Colonic mucosa (tissue), 4 donors: Measurements from ENCODE around the gene TNFSF12. TPM values are rescaled to one million over a fixed set of nuclear protein-coding genes. Genes with fewer than 3 reads are reported as not detected.

Experiments used
- DNase-seq: peaks from one replicate; pipeline ENCODE4 v3.0.0-alpha.2; 2020
- H3K27ac ChIP-seq: fragments of 200-600 bp; one replicate; pipeline ENCODE4 v1.8.0; 2021
- H3K27me3 ChIP-seq: fragments of 200-600 bp; one replicate; pipeline ENCODE4 v1.8.0; 2021
- H3K36me3 ChIP-seq: fragments of 200-600 bp; one replicate; pipeline ENCODE4 v1.8.0; 2021
- H3K4me1 ChIP-seq: fragments of 200-600 bp; one replicate; pipeline ENCODE4 v1.8.0; 2021; ENCODE audit warnings: mild to moderate bottlenecking
- H3K4me3 ChIP-seq: fragments of 200-600 bp; one replicate; pipeline ENCODE4 v1.8.0; 2021
- H3K9ac ChIP-seq, 2 donors: one replicate each; pipeline ENCODE4 v1.7.0; 2013; ENCODE audit warnings: control low read depth in 2 of 2, low read depth in 2 of 2, low read length in 2 of 2
- H3K9me3 ChIP-seq: fragments of 200-600 bp; one replicate; pipeline ENCODE4 v1.8.0; 2021
- CTCF ChIP-seq: fragments of 200-600 bp; IDR thresholded peaks from one replicate; pipeline ENCODE4 v1.8.0; 2022; ENCODE audit warnings: antibody characterized with exemption, mild to moderate bottlenecking
- intact Hi-C: fragments of 100-400 bp; cut with DNase I; formaldehyde crosslinking; loops from one replicate; pipeline ENCODE4 v1.14.1; 2022
- total RNA-seq, 2 donors: library from RNA; stranded (reverse); fragmentation: NEBNext Ultra II Directional in 1 of 2; extraction: Animal tissue kit (Norgen Biotek cat#: 25700) in 1 of 2; gene quantifications; one replicate each; pipeline ENCODE4 v1.2.1, GENCODE V29; 2021
- donor health status: healthy.
- donor health status: DM: no; HTN: no; CAD: no.
- donor health status: DM: no; HTN: no; CAD: no.

TNFSF12 gene
- total RNA-seq, 2 donors from 2014 or later: 11.4 to 18.3 TPM

GRCh38 chr17:7544911-7545310 lies 3.9 kb upstream of the TNFSF12 start:
- Histone ChIP-seq H3K27me3 (no peaks in the 10 kb centered on the region), H3K9me3 (no peaks in the 10 kb centered on the region), H3K27ac (no peak overlapping the region), H3K4me3 (no peak overlapping the region), H3K4me1 (peaks cover 5% of the 10 kb centered on the region), H3K36me3 (no peaks in the 10 kb centered on the region), H3K9ac (no peak overlapping the region)
- DNase-seq: no peak
- no peak for TF ChIP-seq CTCF
- intact Hi-C loops: no loop called here

- Histone ChIP-seq H3K9ac (peak overlapping the region; percentile 85 to 88), H3K4me3 (peak overlapping the region; percentile 69), H3K27ac (peak overlapping the region; percentile 80), H3K27me3 (no peaks in the 10 kb centered on the region), H3K4me1 (peaks cover 5% of the 10 kb centered on the region), H3K9me3 (no peaks in the 10 kb centered on the region), H3K36me3 (no peaks in the 10 kb centered on the region)
- peak; percentile 57 for DNase-seq
- intact Hi-C loops: no loop called here
- no peak for TF ChIP-seq CTCF
These were observed 670 bp downstream of the TNFSF12 start for GRCh38 chr17:7549401-7550055.

DNA sequence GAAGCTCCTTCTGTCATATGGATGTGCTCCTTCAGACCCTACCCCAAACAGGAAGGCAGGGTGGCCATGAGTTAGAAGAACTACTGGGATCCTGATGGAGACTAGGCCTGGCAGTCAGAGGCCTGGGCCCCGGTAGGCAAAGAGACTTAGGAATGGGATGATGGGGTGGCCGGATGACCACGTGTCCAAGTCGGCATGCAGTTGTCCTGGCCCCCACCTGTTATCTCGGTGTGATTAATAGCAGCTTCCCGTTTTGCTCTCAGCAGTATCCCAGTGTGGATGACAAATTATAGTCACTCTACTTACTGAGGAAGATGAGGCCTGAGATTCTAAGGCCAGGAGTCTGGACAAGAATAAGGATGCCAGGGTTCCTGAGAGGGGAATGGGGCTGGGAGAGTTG lies 1.5 kb downstream of the TNFSF12 start:
- no peak overlapping the region for H3K4me3 ChIP-seq
- TF ChIP-seq CTCF: no peak
- no peak for DNase-seq
- H3K27me3 ChIP-seq: no peaks in the 10 kb centered on the region
- H3K36me3 ChIP-seq: no peaks in the 10 kb centered on the region
- H3K9ac ChIP-seq: no peak overlapping the region
- intact Hi-C loops: no loop called here
- H3K27ac ChIP-seq: no peak overlapping the region
- peaks cover 5% of the 10 kb centered on the region for H3K4me1 ChIP-seq
- no peaks in the 10 kb centered on the region for H3K9me3 ChIP-seq

- peaks cover 5% of the 10 kb centered on the region for H3K4me1 ChIP-seq
- H3K4me3 ChIP-seq: no peak overlapping the region
- intact Hi-C loops: no loop called here
These were observed 2.5 kb downstream of the TNFSF12 start for GRCh38 chr17:7551396-7551795.

DNA sequence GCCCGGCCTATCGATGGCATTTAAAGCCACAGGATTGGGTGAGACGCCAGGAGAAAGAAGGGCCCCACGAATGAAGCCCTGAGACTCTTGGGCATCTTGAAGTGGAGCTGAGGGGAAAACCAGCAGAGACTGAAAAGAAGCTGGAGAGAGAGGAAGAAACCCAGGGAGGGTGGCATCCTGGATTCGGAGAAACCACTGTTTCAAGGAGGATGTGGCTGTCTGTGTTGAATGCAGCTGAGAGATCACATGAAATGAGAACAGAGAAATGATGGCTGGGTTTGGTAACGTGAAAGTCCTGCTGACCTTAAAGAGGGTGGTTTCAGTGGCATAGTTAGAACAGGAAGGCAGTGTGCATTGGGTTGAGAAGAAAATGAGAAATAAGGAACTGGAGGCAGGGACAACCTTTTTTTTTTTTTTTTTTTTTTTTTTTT lies 3.8 kb downstream of the TNFSF12 start:
- Histone ChIP-seq H3K9ac (no peak overlapping the region), H3K36me3 (no peaks in the 10 kb centered on the region), H3K4me3 (no peak overlapping the region), H3K4me1 (peaks cover 8% of the 10 kb centered on the region), H3K27me3 (no peaks in the 10 kb centered on the region), H3K9me3 (no peaks in the 10 kb centered on the region), H3K27ac (peak overlapping the region; percentile 36)
- DNase-seq: no peak
- intact Hi-C loops: no loop called here
- no peak for TF ChIP-seq CTCF

More at GRCh38 chr17:7551396-7551795, 2.5 kb downstream of the TNFSF12 start:
- H3K27me3 ChIP-seq: no peaks in the 10 kb centered on the region
- DNase-seq: no peak
- H3K9ac ChIP-seq: no peak overlapping the region
- H3K36me3 ChIP-seq: no peaks in the 10 kb centered on the region
- no peak for TF ChIP-seq CTCF
- no peaks in the 10 kb centered on the region for H3K9me3 ChIP-seq
- no peak overlapping the region for H3K27ac ChIP-seq
